Fibroblast of lung (primary cell): ENCODE measurements around the gene INCENP. TPM values are rescaled to one million over a fixed set of nuclear protein-coding genes. Genes with fewer than 3 reads are reported as not detected.

Experiments used
- DNase-seq, 2 donors: peaks; one replicate each; pipeline versions ENCODE4 v3.0.0 to v3.0.0-alpha.2; 2010; ENCODE audit warnings: low read depth in 2 of 2
- H2AFZ ChIP-seq: 2 replicates; pipeline ENCODE4 v1.5.1; 2012; ENCODE audit warnings: low read length, control low read depth, inconsistent platforms
- H3K27ac ChIP-seq: 2 replicates; pipeline ENCODE4 v1.5.1; 2011; ENCODE audit warnings: low read length, control low read depth; ENCODE audit not compliant: insufficient read depth
- H3K27me3 ChIP-seq: 2 replicates; pipeline ENCODE4 v1.5.1; 2011; ENCODE audit warnings: mild to moderate bottlenecking, low read length; ENCODE audit not compliant: control insufficient read depth, insufficient read depth
- H3K36me3 ChIP-seq: 2 replicates; pipeline ENCODE4 v1.5.1; 2011; ENCODE audit warnings: low read length; ENCODE audit not compliant: control insufficient read depth, insufficient read depth
- H3K4me1 ChIP-seq: 2 replicates; pipeline ENCODE4 v1.5.1; 2011; ENCODE audit warnings: low read length; ENCODE audit not compliant: control insufficient read depth, insufficient read depth; ENCODE audit errors: extremely low read depth
- H3K4me2 ChIP-seq: 2 replicates; pipeline ENCODE4 v1.5.1; 2011; ENCODE audit warnings: low read length, control low read depth; ENCODE audit not compliant: insufficient read depth; ENCODE audit errors: extremely low read depth
- H3K4me3 ChIP-seq, 4 experiments: fragments of 200-600 bp in 1 of 4; sonication (generic) in 1 of 4; replicated peaks in 1 of 4; 2 replicates each; pipeline ENCODE4 v1.5.1; 2011 to 2016; ENCODE audit warnings: low read length in 4 of 4, low read depth in 3 of 4, mild to moderate bottlenecking in 3 of 4, control low read depth in 2 of 4, inconsistent platforms in 1 of 4, mixed read lengths in 1 of 4; ENCODE audit not compliant: insufficient read depth in 1 of 4; ENCODE audit errors: control extremely low read depth in 1 of 4
- H3K79me2 ChIP-seq: 2 replicates; pipeline ENCODE4 v1.5.1; 2012; ENCODE audit warnings: mild to moderate bottlenecking, low read length, inconsistent platforms; ENCODE audit not compliant: control insufficient read depth, insufficient read depth
- H3K9ac ChIP-seq: 2 replicates; pipeline ENCODE4 v1.5.1; 2011; ENCODE audit warnings: mild to moderate bottlenecking, low read length, control low read depth; ENCODE audit not compliant: insufficient read depth
- H3K9me3 ChIP-seq: 2 replicates; pipeline ENCODE4 v1.5.1; 2012; ENCODE audit warnings: low read depth, low read length; ENCODE audit not compliant: control insufficient read depth, insufficient read depth
- H4K20me1 ChIP-seq: 2 replicates; pipeline ENCODE4 v1.5.1; 2011; ENCODE audit warnings: low read length; ENCODE audit not compliant: control insufficient read depth, insufficient read depth; ENCODE audit errors: extremely low read depth
- CTCF ChIP-seq, 2 donors: IDR thresholded peaks in 1 of 2; conservative IDR thresholded peaks in 1 of 2; 1 replicate in 1 of 2; 2 replicates in 1 of 2; pipeline ENCODE4 v1.5.1; 2011 to 2012; ENCODE audit warnings: low read length in 2 of 2, control low read depth in 1 of 2, inconsistent platforms in 1 of 2, low read depth in 1 of 2, mild to moderate bottlenecking in 1 of 2
- EZH2 ChIP-seq: IDR thresholded peaks from 2 replicates; pipeline ENCODE4 v1.5.1; 2012; ENCODE audit warnings: low read length, control low read depth, mild to moderate bottlenecking; ENCODE audit errors: missing control alignments
- polyA plus RNA-seq, 2 donors: library from polyadenylated mRNA; depleted of rRNA in 1 of 2; stranded (reverse) in 1 of 2; unstranded in 1 of 2; fragments of >200 nt; gene quantifications; 2 replicates each; pipeline ENCODE4 v1.2.1, GENCODE V29; 2011 to 2012; ENCODE audit warnings: missing spikeins in 1 of 2
- total RNA-seq: library from RNA; depleted of rRNA; stranded (reverse); fragments of >200 nt; gene quantifications from 2 replicates; pipeline ENCODE4 v1.2.1, GENCODE V29; 2014

Gene INCENP
- total and polyA plus RNA-seq, 2 donors (not counting 1 experiment from before 2014, with no cell fraction given), result 6.6 to 12.7 TPM

- no peak overlapping the region for H3K4me3 ChIP-seq
- H3K4me2 ChIP-seq, result no peak overlapping the region
- H3K36me3 ChIP-seq, result peaks cover 25% of the 10 kb centered on the region
- no peaks in the 10 kb centered on the region for H3K9me3 ChIP-seq
- no peaks in the 10 kb centered on the region for H4K20me1 ChIP-seq
- no peaks in the 10 kb centered on the region for H3K27me3 ChIP-seq
- DNase-seq, result no peak
- peaks cover 94% of the 10 kb centered on the region for H3K79me2 ChIP-seq
- TF ChIP-seq EZH2, result no peak
- no peak for TF ChIP-seq CTCF (conservative IDR thresholded peaks at IDR 0.05 in 1 of 2, IDR thresholded peaks at IDR 0.05 in 1 of 2; ENCODE audit: low read depth in 1 of 2, low read length in 2 of 2)
- H3K9ac ChIP-seq, result no peak overlapping the region
- no peak overlapping the region for H2AFZ ChIP-seq
- H3K27ac ChIP-seq, result no peak overlapping the region
- H3K4me1 ChIP-seq, result no peaks in the 10 kb centered on the region
Measured at GRCh38 chr11:62130283-62131169, 6.7 kb downstream of the INCENP start.

GRCh38 chr11:62131170-62131464 lies 7.3 kb downstream of the INCENP start:
- DNase-seq, result no peak
- Histone ChIP-seq H3K4me1 (no peaks in the 10 kb centered on the region), H3K9me3 (no peaks in the 10 kb centered on the region), H3K4me2 (no peak overlapping the region), H3K27me3 (no peaks in the 10 kb centered on the region), H3K27ac (no peak overlapping the region), H2AFZ (no peak overlapping the region), H3K79me2 (peaks cover 89% of the 10 kb centered on the region), H3K9ac (no peak overlapping the region), H4K20me1 (no peaks in the 10 kb centered on the region), H3K4me3 (no peak overlapping the region), H3K36me3 (peaks cover 25% of the 10 kb centered on the region)
- TF ChIP-seq CTCF (conservative IDR thresholded peaks at IDR 0.05 in 1 of 2, IDR thresholded peaks at IDR 0.05 in 1 of 2; ENCODE audit: low read depth in 1 of 2, low read length in 2 of 2), result no peak
- TF ChIP-seq EZH2, result no peak

- Histone ChIP-seq H3K4me1 (no peaks in the 10 kb centered on the region), H2AFZ (no peak overlapping the region), H3K4me3 (no peak overlapping the region), H4K20me1 (no peaks in the 10 kb centered on the region), H3K36me3 (peaks cover 25% of the 10 kb centered on the region), H3K27me3 (no peaks in the 10 kb centered on the region), H3K9ac (no peak overlapping the region), H3K4me2 (no peak overlapping the region), H3K79me2 (peaks cover 85% of the 10 kb centered on the region), H3K27ac (no peak overlapping the region), H3K9me3 (no peaks in the 10 kb centered on the region)
- DNase-seq, result no peak
- TF ChIP-seq EZH2, result no peak
- TF ChIP-seq CTCF (conservative IDR thresholded peaks at IDR 0.05 in 1 of 2, IDR thresholded peaks at IDR 0.05 in 1 of 2; ENCODE audit: low read depth in 1 of 2, low read length in 2 of 2), result no peak
Measured at GRCh38 chr11:62132191-62132590, 8.4 kb downstream of the INCENP start.
